Frontal cortex (tissue), 4 donors: ENCODE data around the gene MEGF8. TPM values are rescaled to one million over a fixed set of nuclear protein-coding genes. Genes with fewer than 3 reads are reported as not detected.

ENCODE experiments used
- DNase-seq, 2 donors: peaks; one replicate each; pipeline ENCODE4 v3.0.0; 2012; ENCODE audit warnings: low spot score in 2 of 2
- FAIRE-seq: peaks from 2 replicates; lab custom pipeline; 2012; peaks lifted over from hg19 to GRCh38; lab: Jason Lieb, UNC
- small RNA-seq: library from RNA; depleted of rRNA; stranded (forward); fragments of <200 nt; gene quantifications from one replicate; pipeline ENCODE3, GENCODE V24; 2014
- total RNA-seq: library from RNA; depleted of rRNA; stranded (reverse); fragments of >200 nt; gene quantifications from one replicate; pipeline ENCODE4 v1.2.3, GENCODE V29; 2014
- donor health status: control.
- donor health status: control.
- donor health status: control.

MEGF8 gene
- total RNA-seq, 1 donor from 2014 or later: 35.9 TPM

DNA sequence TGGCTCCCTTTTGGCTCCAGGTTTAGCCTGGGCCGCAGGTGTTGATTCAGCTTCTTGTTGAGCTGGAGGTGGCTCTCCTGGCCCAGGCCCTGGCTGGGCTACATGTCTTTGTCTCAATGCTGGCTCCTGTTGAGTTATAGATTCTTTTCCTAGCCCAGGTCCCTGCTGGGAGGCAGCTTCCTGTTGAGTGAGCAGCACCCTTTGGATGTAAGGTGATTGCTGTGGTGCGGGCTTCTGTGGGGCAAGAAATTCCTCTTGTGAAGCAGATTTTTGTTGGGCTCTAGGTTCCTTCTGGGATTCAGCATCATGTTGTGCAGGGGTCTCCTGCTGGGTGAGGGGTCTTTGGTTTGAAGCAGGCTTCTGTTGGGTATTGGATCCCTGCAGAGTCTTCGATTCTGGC lies 101.2 kb downstream of the MEGF8 start:
- FAIRE-seq: no peak
- no peak for DNase-seq

DNA sequence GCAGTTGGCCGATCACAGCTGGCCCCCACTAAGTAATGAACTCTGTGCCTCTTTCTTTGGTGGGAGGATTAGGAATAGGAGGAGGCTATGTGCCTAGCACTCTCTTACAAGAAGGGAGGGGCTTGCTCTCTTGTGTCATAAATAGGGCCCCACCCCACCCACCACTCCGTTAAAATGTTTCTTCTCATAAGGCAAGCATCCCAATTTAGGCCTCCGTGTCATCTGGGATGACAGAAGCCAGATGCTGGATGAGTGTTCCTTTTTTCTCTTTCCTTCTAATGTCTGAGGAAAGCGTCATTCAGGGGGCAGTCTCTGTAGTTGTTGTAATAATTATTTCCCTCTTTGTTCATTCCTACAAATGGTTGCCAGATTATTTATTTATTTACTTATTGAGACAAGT lies 101.9 kb downstream of the MEGF8 start, which contains the start of gene LIPE:
Gene LIPE, minus strand, starts transcription at position 76 of the 400 bp plus-strand sequence. CDS start 239 bp downstream, outside the sequence.
- FAIRE-seq: no peak

More for the DNA sequence above, 101.9 kb downstream of the MEGF8 start, which contains the start of gene LIPE:
- DNase-seq: no peak

Small RNA genes lying within 50 kb of the gene (small RNA-seq; reads per million reads assigned to genes)
- gene MIR8077: 0.08 reads per million

Other genes starting within 250 kb of the MEGF8 start
- gene ZNF574, start 249.5 kb upstream of the MEGF8 start, total RNA-seq: 13.5 TPM
- gene POU2F2, start 193.2 kb upstream of the MEGF8 start, total RNA-seq: 2.9 TPM
- gene DEDD2, start 108.0 kb upstream of the MEGF8 start, total RNA-seq: 20.0 TPM
- 4.1 TPM for gene ZNF526, start 105.3 kb upstream of the MEGF8 start, total RNA-seq
- 16.3 TPM for gene GSK3A, start 83.0 kb upstream of the MEGF8 start, total RNA-seq
- gene ERF, start 70.5 kb upstream of the MEGF8 start, total RNA-seq: 7.7 TPM
- 15.5 TPM for gene CIC, start 56.4 kb upstream of the MEGF8 start, total RNA-seq
- 2.0 TPM for gene PRR19, start 23.5 kb upstream of the MEGF8 start, total RNA-seq
- gene PAFAH1B3, start 23.0 kb upstream of the MEGF8 start, total RNA-seq: 242 TPM
- gene TMEM145, start 12.3 kb upstream of the MEGF8 start, total RNA-seq: 35.1 TPM
- gene CNFN, start 64.7 kb downstream of the MEGF8 start, total RNA-seq: not detected
- gene LIPE, start 101.8 kb downstream of the MEGF8 start, total RNA-seq: 10.2 TPM
- not detected for gene CXCL17, start 117.3 kb downstream of the MEGF8 start, total RNA-seq
- gene CEACAM1, start 202.8 kb downstream of the MEGF8 start, total RNA-seq: not detected